DND-41 (cell line): Measurements from ENCODE around the gene GPN1.
"Not testable (repeated sequence)": the region's sequence is repeated elsewhere in the genome, so short reads cannot be mapped to it uniquely, and the experiment has no call there.

Source experiments
- ATAC-seq: fragments of 200-7000 bp; cut with Tn5 transposase; 3 replicates; pipeline ENCODE4 v1.9.1; 2021; ENCODE audit warnings: low read depth; ENCODE audit not compliant: insufficient read depth
- DNase-seq: peaks from one replicate; pipeline ENCODE4 v3.0.0-alpha.2; 2020
- H2AFZ ChIP-seq: 2 replicates; pipeline ENCODE4 v1.6.0; 2012; ENCODE audit warnings: low read depth, low read length
- H3K27ac ChIP-seq: 2 replicates; pipeline ENCODE4 v1.5.1; 2012; ENCODE audit warnings: low read length, inconsistent platforms
- H3K27me3 ChIP-seq: fragments of 200-600 bp; sonication (generic); 2 replicates; pipeline ENCODE4 v1.6.0; 2012; ENCODE audit warnings: low read length, mild to moderate bottlenecking, inconsistent platforms; ENCODE audit not compliant: insufficient read depth, poor library complexity
- H3K36me3 ChIP-seq: 2 replicates; pipeline ENCODE4 v1.5.1; 2012; ENCODE audit warnings: low read length, inconsistent platforms; ENCODE audit not compliant: insufficient read depth
- H3K4me1 ChIP-seq: 2 replicates; pipeline ENCODE4 v1.5.1; 2012; ENCODE audit warnings: mild to moderate bottlenecking, low read length; ENCODE audit not compliant: insufficient read depth
- H3K4me2 ChIP-seq: 2 replicates; pipeline ENCODE4 v1.6.0; 2012; ENCODE audit warnings: mild to moderate bottlenecking, moderate library complexity, low read length, inconsistent platforms; ENCODE audit not compliant: insufficient read depth
- H3K4me3 ChIP-seq, 2 experiments: fragments of 200-600 bp in 1 of 2; shearing (Covaris generic) in 1 of 2; 2 replicates each; pipeline ENCODE4 v1.5.1; 2012 to 2016; ENCODE audit warnings: inconsistent platforms in 2 of 2, low read length in 2 of 2, mild to moderate bottlenecking in 2 of 2, low read depth in 1 of 2, moderate library complexity in 1 of 2
- H3K79me2 ChIP-seq: 2 replicates; pipeline ENCODE4 v1.6.0; 2012; ENCODE audit warnings: low read length, inconsistent platforms; ENCODE audit not compliant: insufficient read depth
- H3K9ac ChIP-seq: 2 replicates; pipeline ENCODE4 v1.6.0; 2012; ENCODE audit warnings: low read depth, mild to moderate bottlenecking, inconsistent platforms, low read length, moderate library complexity
- H3K9me3 ChIP-seq: 2 replicates; pipeline ENCODE4 v1.5.1; 2012; ENCODE audit warnings: low read length, moderate library complexity, mild to moderate bottlenecking, inconsistent platforms; ENCODE audit not compliant: insufficient read depth, severe bottlenecking
- H4K20me1 ChIP-seq: 2 replicates; pipeline ENCODE4 v1.6.0; 2012; ENCODE audit warnings: low read length; ENCODE audit not compliant: insufficient read depth
- CTCF ChIP-seq: IDR thresholded peaks from 2 replicates; pipeline ENCODE4 v1.5.1; 2012; ENCODE audit warnings: borderline replicate concordance, low read length, moderate library complexity, mild to moderate bottlenecking; ENCODE audit not compliant: poor library complexity, severe bottlenecking; ENCODE audit errors: extremely low read depth
- EZH2 ChIP-seq: IDR thresholded peaks from 3 replicates; pipeline ENCODE4 v1.6.1; 2012; ENCODE audit warnings: borderline replicate concordance, low read depth, mild to moderate bottlenecking, moderate library complexity, low read length, inconsistent platforms; ENCODE audit not compliant: severe bottlenecking

Gene GPN1

GRCh38 chr2:27587025-27587424 is 41.8 kb upstream of the GPN1 start:
- no peak for ATAC-seq
- no peak for DNase-seq
- Histone ChIP-seq H4K20me1 (peaks cover 5% of the 10 kb centered on the region; the same call in 1 of the 2 replicates), H3K4me2 (no peak overlapping the region), H2AFZ (no peak overlapping the region), H3K36me3 (no peaks in the 10 kb centered on the region), H3K9me3 (peaks cover 12% of the 10 kb centered on the region), H3K79me2 (peaks cover 90% of the 10 kb centered on the region), H3K27ac (no peak overlapping the region), H3K4me1 (peaks cover 25% of the 10 kb centered on the region), H3K9ac (no peak overlapping the region), H3K4me3 (no peak overlapping the region), H3K27me3 (peaks cover 3% of the 10 kb centered on the region)
- no peak for TF ChIP-seq CTCF
- no peak for TF ChIP-seq EZH2

- peaks cover 3% of the 10 kb centered on the region for H3K27me3 ChIP-seq
- H3K4me3 ChIP-seq = no peak overlapping the region
- H4K20me1 ChIP-seq = peaks cover 5% of the 10 kb centered on the region; the same call in 1 of the 2 replicates
- peaks cover 97% of the 10 kb centered on the region for H3K79me2 ChIP-seq
- peaks cover 5% of the 10 kb centered on the region; the same call in 1 of the 2 replicates for H3K36me3 ChIP-seq
- H3K4me2 ChIP-seq = no peak overlapping the region
- no peak for DNase-seq
- H3K4me1 ChIP-seq = peaks cover 18% of the 10 kb centered on the region
- H3K27ac ChIP-seq = no peak overlapping the region
- peaks cover 18% of the 10 kb centered on the region for H3K9me3 ChIP-seq
- H3K9ac ChIP-seq = no peak overlapping the region
- no peak for ATAC-seq
- no peak overlapping the region for H2AFZ ChIP-seq
- TF ChIP-seq CTCF = no peak
- no peak for TF ChIP-seq EZH2
Measured at GRCh38 chr2:27588308-27588707, 40.5 kb upstream of the GPN1 start.

- DNase-seq (no peak), ATAC-seq (no peak)
- H3K9me3 ChIP-seq = peaks cover 32% of the 10 kb centered on the region
- H4K20me1 ChIP-seq = no peaks in the 10 kb centered on the region
- H3K27me3 ChIP-seq = no peaks in the 10 kb centered on the region
- H3K4me2 ChIP-seq = no peak overlapping the region
- H3K4me3 ChIP-seq = no peak overlapping the region
- no peak for TF ChIP-seq EZH2
- no peak for TF ChIP-seq CTCF
- peaks cover 9% of the 10 kb centered on the region; the same call in 1 of the 2 replicates for H3K36me3 ChIP-seq
- H3K4me1 ChIP-seq = no peaks in the 10 kb centered on the region
- H3K79me2 ChIP-seq = peaks cover 89% of the 10 kb centered on the region
- H3K27ac ChIP-seq = no peak overlapping the region
- H2AFZ ChIP-seq = no peak overlapping the region
- H3K9ac ChIP-seq = no peak overlapping the region
Measured at GRCh38 chr2:27591745-27592144, 37.1 kb upstream of the GPN1 start.

GRCh38 chr2:27593240-27593639 is 35.6 kb upstream of the GPN1 start:
- Histone ChIP-seq H3K4me1 (no peaks in the 10 kb centered on the region), H3K79me2 (peaks cover 87% of the 10 kb centered on the region), H3K4me2 (no peak overlapping the region), H4K20me1 (peaks cover 2% of the 10 kb centered on the region; the same call in 1 of the 2 replicates), H3K9ac (no peak overlapping the region), H3K27ac (no peak overlapping the region), H2AFZ (no peak overlapping the region), H3K27me3 (no peaks in the 10 kb centered on the region), H3K36me3 (peaks cover 12% of the 10 kb centered on the region; the same call in 1 of the 2 replicates), H3K9me3 (peaks cover 32% of the 10 kb centered on the region), H3K4me3 (no peak overlapping the region)
- DNase-seq (no peak), ATAC-seq (no peak)
- no peak for TF ChIP-seq EZH2
- no peak for TF ChIP-seq CTCF

- not testable (repeated sequence) for H3K4me3 ChIP-seq, H3K27me3 ChIP-seq, H3K4me1 ChIP-seq, H3K4me2 ChIP-seq, H4K20me1 ChIP-seq, H3K27ac ChIP-seq, H3K9ac ChIP-seq, H2AFZ ChIP-seq, ATAC-seq
- Histone ChIP-seq H3K79me2 (peaks cover 85% of the 10 kb centered on the region), H3K36me3 (peaks cover 12% of the 10 kb centered on the region; the same call in 1 of the 2 replicates), H3K9me3 (peaks cover 32% of the 10 kb centered on the region)
- peak; percentile 22 for DNase-seq
Measured at GRCh38 chr2:27594020-27594703, 34.7 kb upstream of the GPN1 start.
